ENCODE data around the gene ZBTB40. TPM values are rescaled to one million over a fixed set of nuclear protein-coding genes. Genes with fewer than 3 reads are reported as not detected.

ZBTB40 gene
- total and polyA plus RNA-seq, 2 experiments from 2014 or later = 7.3 to 18.1 TPM

DNA sequence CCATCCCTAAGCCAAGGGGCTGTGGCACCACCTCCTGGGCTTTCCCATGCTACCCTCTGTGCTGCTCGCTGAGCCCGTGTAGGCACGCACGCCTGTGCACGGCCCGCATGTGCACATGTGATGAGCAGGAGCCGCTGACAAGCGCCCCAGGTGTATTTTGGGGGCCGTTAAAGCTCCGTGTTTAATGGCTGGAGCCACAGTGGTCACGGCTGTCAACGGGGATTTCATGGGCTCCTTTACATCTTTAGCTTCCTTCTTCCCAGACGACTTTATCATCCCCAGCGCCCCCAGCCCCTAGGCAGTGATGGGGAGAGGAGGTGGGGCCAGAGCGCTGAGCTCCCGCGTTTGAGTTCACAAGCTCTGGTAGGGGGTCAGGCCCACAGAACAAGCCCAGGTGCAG lies 99.9 kb downstream of the ZBTB40 start:
- Histone ChIP-seq H3K4me3 (no peak overlapping the region), H3K27me3 (peaks cover 27% of the 10 kb centered on the region), H3K79me2 (no peaks in the 10 kb centered on the region), H2AFZ (no peak overlapping the region), H4K20me1 (ENCODE audit: insufficient read depth, poor library complexity, severe bottlenecking) (no peaks in the 10 kb centered on the region), H3K27ac (no peak overlapping the region), H3K36me3 (replicated peaks; ENCODE audit: insufficient read depth, low read depth) (no peaks in the 10 kb centered on the region), H3K9me3 (ENCODE audit: low read depth) (no peaks in the 10 kb centered on the region), H3K9me2 (replicated peaks; ENCODE audit: insufficient read depth) (no peaks in the 10 kb centered on the region), H3K4me2 (no peak overlapping the region), H3K4me1 (ENCODE audit: insufficient read depth) (no peaks in the 10 kb centered on the region)
- 76% methylated on average over 17 of the region's 17 CpGs for WGBS (ENCODE audit: low lambda C conversion rate, missing lambda C conversion rate)
- no peak for DNase-seq (ENCODE audit: low spot score)
- no peak for TF ChIP-seq CTCF (IDR thresholded peaks at IDR 0.05; ENCODE audit: poor library complexity)
- no peak for TF ChIP-seq EZH2phosphoT487 (IDR thresholded peaks at IDR 0.05; ENCODE audit: low read depth, severe bottlenecking, unreplicated experiment)
- no peak for TF ChIP-seq EZH2 (IDR thresholded peaks at IDR 0.05; ENCODE audit: borderline replicate concordance)

DNA sequence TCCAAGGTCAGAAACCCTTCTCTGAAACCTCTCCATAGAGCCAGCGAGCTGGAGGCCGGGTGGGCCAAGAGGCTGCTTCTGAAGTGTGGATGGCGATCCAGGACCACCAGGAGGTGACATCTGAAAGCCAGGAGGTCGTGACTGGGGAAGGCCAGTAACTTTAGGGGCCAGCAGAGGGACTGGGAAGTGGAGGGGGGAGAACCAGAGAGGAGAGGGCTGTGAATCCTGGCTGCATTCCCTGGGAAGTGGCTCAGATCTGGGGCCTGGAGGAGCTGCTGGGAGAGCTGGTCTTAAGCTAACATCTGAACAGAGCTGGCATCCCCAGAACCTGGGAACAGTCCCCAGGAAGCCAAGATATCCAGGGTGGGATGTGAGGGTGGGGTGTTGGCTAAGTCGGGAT lies 100.4 kb downstream of the ZBTB40 start:
- 79% methylated on average over 5 of the region's 5 CpGs for WGBS (ENCODE audit: low lambda C conversion rate, missing lambda C conversion rate)
- no peaks in the 10 kb centered on the region for H4K20me1 ChIP-seq (ENCODE audit: insufficient read depth, poor library complexity, severe bottlenecking)
- H3K27me3 ChIP-seq = peaks cover 25% of the 10 kb centered on the region
- no peaks in the 10 kb centered on the region for H3K9me3 ChIP-seq (ENCODE audit: low read depth)
- no peaks in the 10 kb centered on the region for H3K79me2 ChIP-seq
- TF ChIP-seq CTCF (IDR thresholded peaks at IDR 0.05; ENCODE audit: poor library complexity) (no peak), EZH2 (IDR thresholded peaks at IDR 0.05; ENCODE audit: borderline replicate concordance) (no peak), EZH2phosphoT487 (IDR thresholded peaks at IDR 0.05; ENCODE audit: low read depth, severe bottlenecking, unreplicated experiment) (no peak)
- no peaks in the 10 kb centered on the region for H3K36me3 ChIP-seq (replicated peaks; ENCODE audit: insufficient read depth, low read depth)
- DNase-seq (ENCODE audit: low spot score) = no peak
- no peak overlapping the region for H3K27ac ChIP-seq
- no peak overlapping the region for H3K4me3 ChIP-seq
- no peaks in the 10 kb centered on the region for H3K4me1 ChIP-seq (ENCODE audit: insufficient read depth)
- no peak overlapping the region for H2AFZ ChIP-seq
- H3K4me2 ChIP-seq = no peak overlapping the region
- H3K9me2 ChIP-seq (replicated peaks; ENCODE audit: insufficient read depth) = no peaks in the 10 kb centered on the region

- no peak overlapping the region for H3K27ac ChIP-seq
These were observed 101.6 kb downstream of the ZBTB40 start for GRCh38 chr1:22553104-22553880.

More at GRCh38 chr1:22553104-22553880, 101.6 kb downstream of the ZBTB40 start:
- Histone ChIP-seq H3K4me2 (no peak overlapping the region), H3K27me3 (peaks cover 24% of the 10 kb centered on the region), H3K79me2 (no peaks in the 10 kb centered on the region), H2AFZ (no peak overlapping the region), H3K9me3 (ENCODE audit: low read depth) (no peaks in the 10 kb centered on the region), H3K4me3 (no peak overlapping the region), H4K20me1 (ENCODE audit: insufficient read depth, poor library complexity, severe bottlenecking) (no peaks in the 10 kb centered on the region), H3K4me1 (ENCODE audit: insufficient read depth) (no peaks in the 10 kb centered on the region), H3K9me2 (replicated peaks; ENCODE audit: insufficient read depth) (no peaks in the 10 kb centered on the region), H3K36me3 (replicated peaks; ENCODE audit: insufficient read depth, low read depth) (no peaks in the 10 kb centered on the region)
- no peak for TF ChIP-seq EZH2 (IDR thresholded peaks at IDR 0.05; ENCODE audit: borderline replicate concordance)
- TF ChIP-seq EZH2phosphoT487 (IDR thresholded peaks at IDR 0.05; ENCODE audit: low read depth, severe bottlenecking, unreplicated experiment) = no peak
- TF ChIP-seq CTCF (IDR thresholded peaks at IDR 0.05; ENCODE audit: poor library complexity) = no peak
- DNase-seq (ENCODE audit: low spot score) = no peak
- 79% methylated on average over 18 of the region's 18 CpGs for WGBS (ENCODE audit: low lambda C conversion rate, missing lambda C conversion rate)

Data from hepatocyte (in vitro differentiated cells).